ENCODE measurements around the gene SENP1. TPM values are rescaled to one million over a fixed set of nuclear protein-coding genes. Genes with fewer than 3 reads are reported as not detected.

The SENP1 gene
- total RNA-seq, 1 experiment from 2014 or later: 17.7 TPM

DNA sequence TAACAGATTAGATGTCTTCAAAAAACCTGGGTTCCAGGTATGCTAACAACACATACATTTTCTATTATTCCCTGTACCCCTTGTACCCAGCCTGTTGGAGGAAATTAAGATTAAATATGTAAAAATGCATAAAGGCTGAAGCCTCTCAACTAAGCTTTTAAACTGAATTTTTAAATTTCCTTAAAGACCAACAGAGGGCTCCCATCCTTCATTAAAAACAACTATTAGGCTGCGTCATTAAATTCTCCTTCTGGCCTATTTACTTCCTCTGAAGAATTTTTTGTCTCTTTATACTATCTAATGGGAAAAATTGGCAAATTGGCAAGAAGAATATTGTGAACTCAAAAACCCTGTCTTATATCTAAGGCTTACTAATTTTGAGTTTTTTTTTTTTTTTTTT, 21.8 kb downstream of the SENP1 start:
- Mint-ChIP-seq H3K4me3 (ENCODE audit: low read depth, unreplicated experiment) (no peak overlapping the region), H3K4me1 (ENCODE audit: low read depth, unreplicated experiment) (no peaks in the 10 kb centered on the region), H3K36me3 (ENCODE audit: insufficient read depth, unreplicated experiment) (peaks cover 14% of the 10 kb centered on the region), H3K9me3 (ENCODE audit: low read depth, unreplicated experiment) (no peaks in the 10 kb centered on the region), H3K27me3 (ENCODE audit: unreplicated experiment) (no peaks in the 10 kb centered on the region), H3K27ac (ENCODE audit: unreplicated experiment) (no peak overlapping the region)
- TF ChIP-seq, protein P1, sequence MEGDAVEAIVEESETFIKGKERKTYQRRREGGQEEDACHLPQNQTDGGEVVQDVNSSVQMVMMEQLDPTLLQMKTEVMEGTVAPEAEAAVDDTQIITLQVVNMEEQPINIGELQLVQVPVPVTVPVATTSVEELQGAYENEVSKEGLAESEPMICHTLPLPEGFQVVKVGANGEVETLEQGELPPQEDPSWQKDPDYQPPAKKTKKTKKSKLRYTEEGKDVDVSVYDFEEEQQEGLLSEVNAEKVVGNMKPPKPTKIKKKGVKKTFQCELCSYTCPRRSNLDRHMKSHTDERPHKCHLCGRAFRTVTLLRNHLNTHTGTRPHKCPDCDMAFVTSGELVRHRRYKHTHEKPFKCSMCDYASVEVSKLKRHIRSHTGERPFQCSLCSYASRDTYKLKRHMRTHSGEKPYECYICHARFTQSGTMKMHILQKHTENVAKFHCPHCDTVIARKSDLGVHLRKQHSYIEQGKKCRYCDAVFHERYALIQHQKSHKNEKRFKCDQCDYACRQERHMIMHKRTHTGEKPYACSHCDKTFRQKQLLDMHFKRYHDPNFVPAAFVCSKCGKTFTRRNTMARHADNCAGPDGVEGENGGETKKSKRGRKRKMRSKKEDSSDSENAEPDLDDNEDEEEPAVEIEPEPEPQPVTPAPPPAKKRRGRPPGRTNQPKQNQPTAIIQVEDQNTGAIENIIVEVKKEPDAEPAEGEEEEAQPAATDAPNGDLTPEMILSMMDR (IDR thresholded peaks at IDR 0.05; ENCODE audit: unreplicated experiment): no peak
- DNase-seq: no peak
- no TSS peak for BruUV-seq (replicated peaks)
- CTCF ChIA-PET: interaction anchor here (0.6 to 0.7 kb wide), 4 partner anchors 73 to 539 kb away, joined by 4 to 5 read pairs (median 4); partner anchors contain the start of gene ASB8
- intact Hi-C loops (cut with micrococcal nuclease; ENCODE audit: unreplicated experiment): loop anchor here (1.0 kb wide), 1 partner anchor 81 kb away; no protein-coding TSS in a partner anchor

DNA sequence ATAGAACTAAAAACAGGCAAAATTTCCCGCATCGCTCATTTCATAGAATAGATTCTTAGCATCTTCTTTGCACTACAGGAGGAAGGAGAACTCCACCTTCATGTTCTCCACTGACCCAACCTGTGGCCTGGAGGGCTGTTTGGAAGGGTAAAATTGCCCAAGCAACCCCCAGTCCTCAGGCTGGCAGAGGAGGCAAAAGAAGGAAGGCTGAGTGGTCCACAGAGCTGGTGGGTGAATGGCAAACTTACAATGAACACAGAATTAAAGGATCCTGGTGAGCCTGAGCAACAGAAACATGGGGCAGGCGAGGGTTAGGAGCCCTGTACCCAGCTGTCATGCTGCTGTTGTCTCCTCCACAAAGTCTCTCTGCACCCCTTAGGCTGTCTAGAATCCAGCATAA, 25.1 kb downstream of the SENP1 start:
- intact Hi-C loops (cut with micrococcal nuclease; ENCODE audit: unreplicated experiment): no loop called here
- H3K27ac Mint-ChIP-seq (ENCODE audit: unreplicated experiment): no peak overlapping the region

DNA sequence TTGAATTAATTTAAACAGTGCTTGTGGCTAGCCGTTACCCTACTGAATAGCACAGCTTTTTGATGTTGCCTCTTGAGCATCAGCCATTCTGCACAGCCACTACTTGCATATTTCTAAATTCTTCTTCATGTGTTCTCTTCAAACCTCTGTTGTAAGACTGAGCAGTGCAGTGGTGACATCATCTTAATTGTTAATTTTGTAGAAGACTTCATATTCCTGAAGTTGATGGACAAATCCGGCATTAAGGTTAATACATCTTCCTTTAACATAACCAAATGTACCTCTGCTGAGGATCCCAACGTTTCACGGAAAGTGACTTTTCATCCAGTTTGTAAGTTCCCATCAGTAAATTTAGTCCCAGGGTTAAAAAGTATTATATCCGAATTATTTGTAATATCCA, 25.6 kb downstream of the SENP1 start:
- Mint-ChIP-seq H3K4me3 (ENCODE audit: low read depth, unreplicated experiment) (no peak overlapping the region), H3K27ac (ENCODE audit: unreplicated experiment) (no peak overlapping the region), H3K27me3 (ENCODE audit: unreplicated experiment) (no peaks in the 10 kb centered on the region), H3K4me1 (ENCODE audit: low read depth, unreplicated experiment) (no peaks in the 10 kb centered on the region), H3K9me3 (ENCODE audit: low read depth, unreplicated experiment) (peaks cover 4% of the 10 kb centered on the region), H3K36me3 (ENCODE audit: insufficient read depth, unreplicated experiment) (peaks cover 13% of the 10 kb centered on the region)
- DNase-seq: no peak
- BruUV-seq (replicated peaks): no TSS peak
- TF ChIP-seq, protein P1 (IDR thresholded peaks at IDR 0.05; ENCODE audit: unreplicated experiment): no peak
- intact Hi-C loops (cut with micrococcal nuclease; ENCODE audit: unreplicated experiment): no loop called here
- CTCF ChIA-PET: no interaction called here

More for the DNA sequence above, 25.1 kb downstream of the SENP1 start:
- no peak for DNase-seq
- peaks cover 13% of the 10 kb centered on the region for H3K36me3 Mint-ChIP-seq (ENCODE audit: insufficient read depth, unreplicated experiment)
- no TSS peak for BruUV-seq (replicated peaks)
- H3K4me1 Mint-ChIP-seq (ENCODE audit: low read depth, unreplicated experiment): no peaks in the 10 kb centered on the region
- CTCF ChIA-PET: no interaction called here
- H3K27me3 Mint-ChIP-seq (ENCODE audit: unreplicated experiment): no peaks in the 10 kb centered on the region
- peaks cover 4% of the 10 kb centered on the region for H3K9me3 Mint-ChIP-seq (ENCODE audit: low read depth, unreplicated experiment)
- TF ChIP-seq, protein P1 (IDR thresholded peaks at IDR 0.05; ENCODE audit: unreplicated experiment): no peak
- no peak overlapping the region for H3K4me3 Mint-ChIP-seq (ENCODE audit: low read depth, unreplicated experiment)

DNA sequence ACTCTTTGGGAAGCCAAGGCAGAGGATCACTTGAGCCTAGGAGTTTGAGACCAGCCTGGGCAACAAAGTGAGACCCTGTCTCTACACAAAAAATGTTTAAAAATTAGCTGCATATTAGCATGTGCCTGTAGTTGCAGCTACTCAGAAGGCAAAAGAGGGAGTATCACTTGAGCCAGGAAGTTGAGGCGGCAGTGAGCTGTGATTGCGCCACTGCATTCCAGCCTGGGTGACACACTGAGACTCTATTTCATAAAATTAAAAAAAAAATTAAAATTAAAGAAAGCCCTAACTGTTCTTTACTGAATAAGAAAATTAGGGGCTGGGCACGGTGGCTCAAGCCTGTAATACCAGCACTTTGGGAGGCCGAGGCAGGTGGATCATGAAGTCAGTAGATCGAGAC, 27.0 kb downstream of the SENP1 start:
- CTCF ChIA-PET: no interaction called here
- intact Hi-C loops (cut with micrococcal nuclease; ENCODE audit: unreplicated experiment): no loop called here
- Mint-ChIP-seq H3K4me1 (ENCODE audit: low read depth, unreplicated experiment) (no peaks in the 10 kb centered on the region), H3K27ac (ENCODE audit: unreplicated experiment) (no peak overlapping the region), H3K4me3 (ENCODE audit: low read depth, unreplicated experiment) (no peak overlapping the region), H3K9me3 (ENCODE audit: low read depth, unreplicated experiment) (peaks cover 4% of the 10 kb centered on the region), H3K36me3 (ENCODE audit: insufficient read depth, unreplicated experiment) (peaks cover 9% of the 10 kb centered on the region), H3K27me3 (ENCODE audit: unreplicated experiment) (no peaks in the 10 kb centered on the region)
- TF ChIP-seq, protein P1 (IDR thresholded peaks at IDR 0.05; ENCODE audit: unreplicated experiment): no peak
- no peak for DNase-seq
- BruUV-seq (replicated peaks): no TSS peak
